AG09319 (cell line): ENCODE data around the gene PITPNC1.
"Not testable (repeated sequence)": the region's sequence is repeated elsewhere in the genome, so short reads cannot be mapped to it uniquely, and the experiment has no call there.

Experiments
- DNase-seq: peaks from one replicate; pipeline ENCODE4 v3.0.0-alpha.2; 2010; ENCODE audit warnings: low read depth; ENCODE audit errors: extremely low read depth
- TF ChIP-seq, protein P1 (sequence below): IDR thresholded peaks from 2 replicates; pipeline ENCODE4 v1.5.1; 2011; ENCODE audit warnings: low read depth, mild to moderate bottlenecking, inconsistent platforms, low read length, moderate library complexity

PITPNC1 gene

DNA sequence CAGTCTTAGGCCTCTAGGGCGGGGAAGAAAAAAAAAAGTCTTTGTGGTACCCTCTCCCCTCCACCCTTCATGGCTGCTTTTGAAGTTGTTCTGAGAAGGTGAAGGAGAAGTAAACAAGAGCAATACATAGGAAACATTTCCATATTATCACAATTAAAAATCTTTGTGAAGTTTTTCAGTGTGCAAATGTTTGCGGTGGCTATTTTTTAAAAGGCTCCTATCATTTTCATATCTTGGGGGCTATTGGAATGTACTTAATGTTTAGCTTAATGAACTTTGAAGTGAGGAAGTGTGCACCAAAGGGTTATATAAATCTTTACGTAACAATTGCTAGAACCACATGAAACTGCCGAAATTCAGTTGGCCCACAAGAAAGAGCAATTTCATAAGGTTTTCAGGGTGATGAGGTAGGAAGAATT, 348.3 kb downstream of the PITPNC1 start:
- DNase-seq, result no peak
- TF ChIP-seq, protein P1, sequence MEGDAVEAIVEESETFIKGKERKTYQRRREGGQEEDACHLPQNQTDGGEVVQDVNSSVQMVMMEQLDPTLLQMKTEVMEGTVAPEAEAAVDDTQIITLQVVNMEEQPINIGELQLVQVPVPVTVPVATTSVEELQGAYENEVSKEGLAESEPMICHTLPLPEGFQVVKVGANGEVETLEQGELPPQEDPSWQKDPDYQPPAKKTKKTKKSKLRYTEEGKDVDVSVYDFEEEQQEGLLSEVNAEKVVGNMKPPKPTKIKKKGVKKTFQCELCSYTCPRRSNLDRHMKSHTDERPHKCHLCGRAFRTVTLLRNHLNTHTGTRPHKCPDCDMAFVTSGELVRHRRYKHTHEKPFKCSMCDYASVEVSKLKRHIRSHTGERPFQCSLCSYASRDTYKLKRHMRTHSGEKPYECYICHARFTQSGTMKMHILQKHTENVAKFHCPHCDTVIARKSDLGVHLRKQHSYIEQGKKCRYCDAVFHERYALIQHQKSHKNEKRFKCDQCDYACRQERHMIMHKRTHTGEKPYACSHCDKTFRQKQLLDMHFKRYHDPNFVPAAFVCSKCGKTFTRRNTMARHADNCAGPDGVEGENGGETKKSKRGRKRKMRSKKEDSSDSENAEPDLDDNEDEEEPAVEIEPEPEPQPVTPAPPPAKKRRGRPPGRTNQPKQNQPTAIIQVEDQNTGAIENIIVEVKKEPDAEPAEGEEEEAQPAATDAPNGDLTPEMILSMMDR, result no peak

DNA sequence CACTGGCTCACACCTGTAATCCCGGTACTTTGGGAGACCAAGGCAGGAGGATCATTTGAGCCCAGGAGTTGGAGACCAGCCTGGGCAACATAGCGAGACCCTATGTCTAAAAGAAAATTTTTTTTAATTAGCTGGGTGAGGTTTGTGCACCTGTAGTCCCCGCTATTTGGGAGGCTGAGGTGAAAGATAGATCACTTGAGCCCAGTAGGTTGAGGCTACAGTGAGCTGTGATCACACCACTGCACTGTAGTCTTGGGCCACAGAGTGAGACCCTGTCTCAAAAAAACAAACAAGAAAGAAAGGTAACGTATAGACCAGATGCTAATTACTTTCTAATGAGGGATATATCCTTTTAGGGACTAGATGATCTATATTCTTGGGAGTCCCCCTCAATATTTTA, 348.7 kb downstream of the PITPNC1 start:
- DNase-seq, result no peak
- TF ChIP-seq, protein P1, result no peak

DNA sequence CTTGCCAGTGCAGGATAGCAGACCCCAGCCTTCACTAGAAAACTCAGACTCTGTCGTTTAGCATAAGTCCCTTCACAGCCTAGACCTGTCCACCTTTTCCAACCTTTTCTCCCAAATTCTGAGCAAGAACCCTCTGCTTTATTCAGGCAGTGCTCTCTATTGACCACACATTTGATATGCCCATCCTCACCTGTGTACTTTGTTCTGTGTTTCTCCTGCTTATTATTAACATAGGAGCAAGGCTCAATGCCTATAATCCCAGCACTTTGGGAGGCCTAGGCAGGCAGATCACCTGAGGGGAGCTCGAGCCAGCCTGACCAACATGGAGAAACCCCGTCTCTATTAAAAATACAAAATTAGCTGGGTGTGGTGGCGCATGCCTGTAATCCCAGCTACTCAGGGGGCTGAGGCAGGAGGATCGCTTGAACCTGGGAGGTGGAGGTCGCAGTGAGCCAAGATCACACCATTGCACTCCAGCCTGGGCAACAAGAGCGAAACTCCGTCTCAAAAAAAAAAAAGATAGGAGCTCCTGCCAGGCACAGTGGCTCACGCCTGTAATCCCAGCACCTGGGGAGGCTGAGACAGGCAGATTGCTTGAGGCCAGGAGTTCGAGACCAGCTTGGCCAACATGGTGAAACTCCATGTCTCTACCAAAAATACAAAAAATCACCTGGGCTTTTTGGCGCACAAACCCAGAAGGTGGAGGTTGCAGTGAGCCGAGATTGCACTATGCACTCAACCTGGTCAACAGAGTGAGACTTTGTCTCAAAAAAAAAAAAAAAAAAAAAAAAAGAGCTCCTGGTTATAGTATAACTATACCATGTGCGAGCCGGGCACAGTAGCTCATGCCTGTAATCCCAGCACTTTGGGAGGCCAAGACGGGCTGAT, 350.3 kb downstream of the PITPNC1 start:
- DNase-seq, result not testable (repeated sequence)

DNA sequence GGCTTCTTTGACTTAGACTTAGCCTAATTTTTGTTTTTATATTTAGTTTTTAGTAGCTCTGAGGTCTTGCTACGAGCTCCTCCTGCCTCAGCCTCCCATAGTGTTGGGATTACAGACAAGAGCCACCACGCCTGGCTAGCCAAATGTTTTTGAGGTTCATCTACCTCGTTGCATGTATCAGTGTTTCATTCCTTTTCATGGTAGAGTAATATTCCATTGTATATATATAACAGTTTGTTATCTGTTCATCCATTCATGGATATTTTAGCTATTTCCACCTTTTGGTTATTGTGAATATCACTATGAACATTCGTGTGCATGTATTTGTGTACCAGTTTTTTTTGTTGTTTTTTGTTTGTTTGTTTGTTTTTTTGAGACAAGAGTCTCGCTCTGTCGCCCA, 352.8 kb downstream of the PITPNC1 start:
- DNase-seq, result no peak
- TF ChIP-seq, protein P1, result no peak

DNA sequence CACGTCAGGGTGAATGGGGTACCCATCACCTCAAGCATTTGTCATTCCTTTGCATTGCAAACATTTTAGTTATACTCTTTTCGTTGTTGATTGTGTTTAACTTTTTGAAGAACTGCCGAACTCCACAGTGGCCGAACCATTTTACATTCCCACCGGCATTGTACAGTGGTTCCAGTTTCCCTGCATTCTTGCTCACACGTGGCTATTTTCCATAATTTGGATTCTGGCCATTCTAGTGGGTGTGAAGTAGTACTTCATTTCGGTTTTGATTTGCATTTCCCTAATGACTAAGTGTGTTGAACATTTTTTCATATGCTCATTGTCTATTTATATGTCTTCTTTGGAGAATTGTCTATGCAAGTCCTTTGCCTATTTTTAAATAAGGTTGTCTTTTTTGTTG, 353.6 kb downstream of the PITPNC1 start:
- no peak for DNase-seq
- TF ChIP-seq, protein P1, result no peak

DNA sequence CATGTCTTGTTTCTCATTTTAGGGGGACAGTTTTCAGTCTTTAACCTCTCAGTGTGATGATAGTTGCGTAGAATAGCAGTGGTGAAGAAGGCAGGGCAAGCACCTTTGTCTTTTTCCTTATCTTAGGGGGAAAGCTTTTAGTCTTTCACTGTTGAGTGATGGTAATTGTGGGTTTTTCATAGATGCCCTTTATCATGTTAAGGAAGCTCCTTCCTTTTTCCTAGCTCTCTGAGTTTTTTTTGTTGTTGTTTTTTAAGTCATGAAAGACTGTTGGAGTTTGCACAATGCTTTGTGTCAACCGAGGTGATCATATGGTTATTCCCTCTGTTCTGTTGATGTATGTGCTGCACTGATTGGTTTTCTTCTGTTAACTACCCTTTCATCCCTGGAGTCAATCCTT, 356.4 kb downstream of the PITPNC1 start:
- TF ChIP-seq, protein P1, result no peak
- DNase-seq, result no peak

DNA sequence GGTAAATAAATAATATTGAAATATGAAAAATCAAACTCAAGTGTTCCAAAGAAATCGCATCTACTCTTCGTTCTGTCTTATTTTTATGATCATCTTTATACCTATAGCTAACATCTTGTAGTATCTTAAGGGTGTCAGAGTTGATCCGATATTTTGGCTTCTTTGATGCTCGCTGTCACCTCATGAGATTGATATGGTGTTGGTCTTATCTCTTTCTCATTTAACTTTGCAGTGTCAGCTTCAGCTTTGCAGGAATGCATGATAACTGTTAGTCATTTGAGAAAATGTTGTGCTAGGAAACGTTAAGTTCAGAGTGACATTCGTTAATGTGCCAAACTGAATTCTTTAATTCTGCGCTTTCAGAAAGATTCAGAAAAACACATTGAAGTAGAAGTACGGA, 360.1 kb downstream of the PITPNC1 start:
- no peak for DNase-seq
- TF ChIP-seq, protein P1, result no peak

DNA sequence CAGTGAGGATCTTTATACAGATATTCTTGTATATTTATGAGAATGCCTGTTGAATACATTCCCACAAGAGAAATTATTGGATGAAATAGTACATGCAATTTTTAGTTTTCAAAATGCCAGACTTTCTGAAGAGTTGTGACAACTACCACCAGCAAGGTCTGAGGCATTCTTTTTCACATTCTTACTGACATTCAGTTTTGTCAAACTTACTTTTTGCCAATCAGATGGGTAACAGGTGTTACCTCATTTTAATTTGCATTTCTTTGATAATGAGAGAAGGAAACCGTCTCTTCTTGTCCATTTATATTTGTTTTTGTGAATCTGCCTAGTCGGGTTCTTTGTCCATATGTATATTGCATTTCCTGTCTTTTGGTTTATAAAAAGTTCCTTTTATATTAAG, 364.9 kb downstream of the PITPNC1 start:
- DNase-seq, result no peak
- TF ChIP-seq, protein P1, result no peak
